ENCODE data around the gene PRKRA. TPM values are rescaled to one million over a fixed set of nuclear protein-coding genes. Genes with fewer than 3 reads are reported as not detected.

Gene PRKRA
- total RNA-seq, 2 experiments from 2014 or later = 35.4 to 36.5 TPM

- H3K4me3 Mint-ChIP-seq = no peak overlapping the region
- peaks cover 11% of the 10 kb centered on the region for H3K4me1 Mint-ChIP-seq
- no peak for DNase-seq
- H3K36me3 Mint-ChIP-seq (ENCODE audit: low read depth) = no peaks in the 10 kb centered on the region
- ChIA-PET POLR2A (no interaction called here), CTCF (interaction anchor here (1.1 kb wide), 1 partner anchor 29 kb away, joined by 4 read pairs; no protein-coding TSS in a partner anchor)
- no peak overlapping the region for H3K27ac Mint-ChIP-seq
- H3K9me3 Mint-ChIP-seq = no peaks in the 10 kb centered on the region
- H3K27me3 Mint-ChIP-seq = no peaks in the 10 kb centered on the region
Observed at GRCh38 chr2:178385595-178386148, 65.3 kb downstream of the PRKRA start.

GRCh38 chr2:178383718-178384117 is 67.3 kb downstream of the PRKRA start:
- CTCF ChIA-PET = interaction anchor here (1.5 kb wide), 1 partner anchor 15 kb away, joined by 5 read pairs; no protein-coding TSS in a partner anchor
- Mint-ChIP-seq H3K27ac (no peak overlapping the region), H3K36me3 (ENCODE audit: low read depth) (no peaks in the 10 kb centered on the region), H3K27me3 (peaks cover 2% of the 10 kb centered on the region), H3K4me3 (no peak overlapping the region), H3K9me3 (no peaks in the 10 kb centered on the region), H3K4me1 (peaks cover 11% of the 10 kb centered on the region)
- no peak for DNase-seq
- POLR2A ChIA-PET = no interaction called here

Other genes starting within 250 kb of the PRKRA start
- 1 to 10 TPM in 1 of 2 experiments, under 1 TPM in 1; 0.91 to 1.1 TPM for gene PJVK, start 203 bp upstream of the PRKRA start, total RNA-seq
- 1 to 10 TPM; 1.6 to 1.8 TPM for gene FKBP7, start 27.4 kb upstream of the PRKRA start, total RNA-seq
- gene PLEKHA3, start 29.3 kb upstream of the PRKRA start, total RNA-seq = 10 to 100 TPM; 27.7 to 28.7 TPM

Measured in activated CD4-positive, alpha-beta memory T cell treated with anti-CD3 and anti-CD28 coated beads, Interleukin-2, amount 10 ng/mL, durations not matched to agents 7 days and 5 days (primary cell).